Endodermal cell (in vitro differentiated cells): ENCODE results near the gene DHX29. TPM values are rescaled to one million over a fixed set of nuclear protein-coding genes. Genes with fewer than 3 reads are reported as not detected.

ENCODE experiments used
- DNase-seq: peaks from one replicate; pipeline ENCODE4 v3.0.0-alpha.2; 2017
- H3K27ac ChIP-seq: 2 replicates; pipeline ENCODE4 v1.5.1; 2013; ENCODE audit warnings: mild to moderate bottlenecking, low read depth, low read length, moderate library complexity
- H3K27me3 ChIP-seq: 2 replicates; pipeline ENCODE4 v1.6.1; 2013; ENCODE audit warnings: mild to moderate bottlenecking, low read length, moderate library complexity; ENCODE audit not compliant: insufficient read depth, control insufficient read depth, poor library complexity, severe bottlenecking
- H3K36me3 ChIP-seq: 2 replicates; pipeline ENCODE4 v1.7.0; 2013; ENCODE audit warnings: mild to moderate bottlenecking, low read length, moderate library complexity; ENCODE audit not compliant: control insufficient read depth, insufficient read depth
- H3K4me1 ChIP-seq: one replicate; pipeline ENCODE4 v1.7.0; 2013; ENCODE audit warnings: low read length; ENCODE audit not compliant: control insufficient read depth, insufficient read depth
- H3K4me3 ChIP-seq: 2 replicates; pipeline ENCODE4 v1.5.1; 2013; ENCODE audit warnings: mild to moderate bottlenecking, low read length, moderate library complexity
- H3K9ac ChIP-seq: 2 replicates; pipeline ENCODE4 v1.6.1; 2013; ENCODE audit warnings: mild to moderate bottlenecking, low read length, moderate library complexity; ENCODE audit not compliant: poor library complexity, severe bottlenecking; ENCODE audit errors: extremely low read depth
- H3K9me3 ChIP-seq: 2 replicates; pipeline ENCODE4 v1.6.1; 2013; ENCODE audit warnings: mild to moderate bottlenecking, low read length, moderate library complexity; ENCODE audit not compliant: control insufficient read depth
- H3K27ac Mint-ChIP-seq: 2 replicates; pipeline ENCODE4 v1.8.0; 2020; ENCODE audit warnings: mixed read lengths
- H3K27me3 Mint-ChIP-seq: 2 replicates; pipeline ENCODE4 v1.8.0; 2021; ENCODE audit warnings: mild to moderate bottlenecking, mixed read lengths; ENCODE audit not compliant: insufficient read depth
- H3K36me3 Mint-ChIP-seq: 2 replicates; pipeline ENCODE4 v1.8.0; 2020; ENCODE audit warnings: low read depth, mixed read lengths
- H3K4me1 Mint-ChIP-seq: 2 replicates; pipeline ENCODE4 v1.8.0; 2020; ENCODE audit warnings: mixed read lengths
- H3K4me3 Mint-ChIP-seq: 2 replicates; pipeline ENCODE4 v1.8.0; 2020; ENCODE audit warnings: mild to moderate bottlenecking, moderate library complexity, mixed read lengths
- H3K9me3 Mint-ChIP-seq: 2 replicates; pipeline ENCODE4 v1.8.0; 2020; ENCODE audit warnings: mild to moderate bottlenecking, mixed read lengths
- WGBS, 2 experiments: methylation state at CpG; one replicate each; pipeline versions ENCODE4 v1.1.5 to v1.1.7; 2013; ENCODE audit warnings: missing lambda C conversion rate in 2 of 2, mixed read lengths in 1 of 2; ENCODE audit not compliant: insufficient coverage in 1 of 2, insufficient read length in 1 of 2; 5-methylcytosine and 5-hydroxymethylcytosine counted together
- total RNA-seq, 2 donors: library from RNA; stranded (reverse); fragmentation: NEBNext Ultra II Directional in 1 of 2; extraction: Animal tissue kit (Norgen Biotek cat#: 25700) in 1 of 2; gene quantifications; 2 replicates in 1 of 2; 3 replicates in 1 of 2; pipeline ENCODE4 v1.2.1, GENCODE V29; 2021
- TF ChIP-seq, protein P1 (sequence below): fragments of 200-600 bp; sonication (generic); conservative IDR thresholded peaks from 2 replicates; pipeline ENCODE4 v1.5.0; 2021; ENCODE audit warnings: antibody characterized with exemption, mild to moderate bottlenecking

Gene DHX29
- total RNA-seq, 2 donors from 2014 or later: 27.9 to 29.0 TPM

DNA sequence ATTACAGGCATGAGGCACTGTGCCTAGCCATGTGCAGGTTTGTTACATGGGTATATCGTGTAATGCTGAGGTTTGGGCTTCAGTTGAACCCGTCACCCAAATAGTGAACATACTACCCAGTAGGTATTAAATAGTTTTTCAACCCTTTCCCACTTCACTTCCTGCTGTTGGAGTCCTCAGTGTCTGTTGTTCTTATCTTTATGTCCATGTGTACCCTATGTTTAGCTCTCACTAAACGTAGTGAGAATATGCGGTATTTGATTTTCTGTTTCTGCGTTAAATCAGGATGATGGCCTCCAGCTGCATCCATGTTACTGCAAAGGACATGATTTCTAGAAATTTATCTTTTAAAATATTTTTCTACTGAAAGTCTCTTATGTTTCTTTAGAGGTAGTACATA, 18.1 kb upstream of the DHX29 start:
- WGBS, 2 experiments: 93 to 94% methylated on average over 3 to 5 of the region's 5 CpGs
- H3K9me3 ChIP-seq: no peaks in the 10 kb centered on the region

DNA sequence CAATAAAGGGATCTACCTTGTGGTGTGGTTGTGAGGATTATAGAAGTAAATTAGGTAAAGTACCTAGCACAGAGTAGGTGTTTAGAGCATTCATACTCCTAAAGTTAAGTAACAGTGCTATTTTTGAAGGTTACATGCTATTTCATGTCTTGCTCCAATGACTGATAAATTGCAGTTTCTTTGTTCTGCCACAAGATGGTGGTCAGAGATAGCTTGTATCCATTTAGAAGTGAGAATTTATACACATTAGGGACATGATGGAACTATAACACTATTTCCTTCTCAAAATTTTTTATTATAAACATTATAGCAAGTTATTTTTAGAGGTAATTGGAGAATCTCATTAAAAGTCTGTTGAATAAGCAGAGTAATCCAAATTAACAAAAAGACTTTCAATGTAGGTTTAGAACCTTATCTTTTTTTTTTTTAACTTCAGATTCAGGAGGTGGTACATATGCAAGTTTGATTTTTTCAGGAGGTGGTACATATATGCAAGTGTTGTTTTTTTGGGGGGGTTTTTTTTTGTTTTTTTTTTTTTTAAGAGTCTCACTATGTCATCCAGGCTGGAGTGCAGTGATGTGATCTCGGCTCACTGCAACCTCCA, 17.4 kb upstream of the DHX29 start:
- no peak overlapping the region for H3K4me3 ChIP-seq
- no peak overlapping the region for H3K9ac ChIP-seq
- no peaks in the 10 kb centered on the region for H3K4me1 ChIP-seq
- Mint-ChIP-seq H3K27me3 (no peaks in the 10 kb centered on the region), H3K9me3 (no peaks in the 10 kb centered on the region), H3K36me3 (peaks cover 44% of the 10 kb centered on the region), H3K4me3 (no peak overlapping the region), H3K4me1 (no peaks in the 10 kb centered on the region), H3K27ac (no peak overlapping the region)
- no peaks in the 10 kb centered on the region for H3K9me3 ChIP-seq
- 90% methylated on average over 1 of the region's 1 CpG; no CpG with 5 or more reads in 1 of the 2 experiments for WGBS, 2 experiments
- H3K27ac ChIP-seq: no peak overlapping the region
- TF ChIP-seq, protein P1, sequence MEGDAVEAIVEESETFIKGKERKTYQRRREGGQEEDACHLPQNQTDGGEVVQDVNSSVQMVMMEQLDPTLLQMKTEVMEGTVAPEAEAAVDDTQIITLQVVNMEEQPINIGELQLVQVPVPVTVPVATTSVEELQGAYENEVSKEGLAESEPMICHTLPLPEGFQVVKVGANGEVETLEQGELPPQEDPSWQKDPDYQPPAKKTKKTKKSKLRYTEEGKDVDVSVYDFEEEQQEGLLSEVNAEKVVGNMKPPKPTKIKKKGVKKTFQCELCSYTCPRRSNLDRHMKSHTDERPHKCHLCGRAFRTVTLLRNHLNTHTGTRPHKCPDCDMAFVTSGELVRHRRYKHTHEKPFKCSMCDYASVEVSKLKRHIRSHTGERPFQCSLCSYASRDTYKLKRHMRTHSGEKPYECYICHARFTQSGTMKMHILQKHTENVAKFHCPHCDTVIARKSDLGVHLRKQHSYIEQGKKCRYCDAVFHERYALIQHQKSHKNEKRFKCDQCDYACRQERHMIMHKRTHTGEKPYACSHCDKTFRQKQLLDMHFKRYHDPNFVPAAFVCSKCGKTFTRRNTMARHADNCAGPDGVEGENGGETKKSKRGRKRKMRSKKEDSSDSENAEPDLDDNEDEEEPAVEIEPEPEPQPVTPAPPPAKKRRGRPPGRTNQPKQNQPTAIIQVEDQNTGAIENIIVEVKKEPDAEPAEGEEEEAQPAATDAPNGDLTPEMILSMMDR: peak; percentile 74
- peaks cover 57% of the 10 kb centered on the region for H3K36me3 ChIP-seq
- DNase-seq: no peak
- H3K27me3 ChIP-seq: no peaks in the 10 kb centered on the region

More for the DNA sequence above, 18.1 kb upstream of the DHX29 start:
- Histone ChIP-seq H3K4me3 (no peak overlapping the region), H3K4me1 (no peaks in the 10 kb centered on the region), H3K36me3 (peaks cover 62% of the 10 kb centered on the region), H3K27ac (no peak overlapping the region), H3K9ac (no peak overlapping the region), H3K27me3 (no peaks in the 10 kb centered on the region)
- Mint-ChIP-seq H3K9me3 (no peaks in the 10 kb centered on the region), H3K4me3 (no peak overlapping the region), H3K27me3 (no peaks in the 10 kb centered on the region), H3K27ac (no peak overlapping the region), H3K4me1 (no peaks in the 10 kb centered on the region), H3K36me3 (peaks cover 49% of the 10 kb centered on the region)
- TF ChIP-seq, protein P1: no peak
- DNase-seq: no peak

GRCh38 chr5:55324006-55324405, 16.5 kb upstream of the DHX29 start:
- peaks cover 40% of the 10 kb centered on the region for H3K36me3 Mint-ChIP-seq
- Histone ChIP-seq H3K27me3 (no peaks in the 10 kb centered on the region), H3K9me3 (no peaks in the 10 kb centered on the region), H3K36me3 (peaks cover 48% of the 10 kb centered on the region), H3K27ac (no peak overlapping the region), H3K9ac (no peak overlapping the region), H3K4me1 (no peaks in the 10 kb centered on the region), H3K4me3 (no peak overlapping the region)
- no peaks in the 10 kb centered on the region for H3K27me3 Mint-ChIP-seq
- no peak for DNase-seq
- no peak overlapping the region for H3K27ac Mint-ChIP-seq
- no peaks in the 10 kb centered on the region for H3K4me1 Mint-ChIP-seq
- H3K4me3 Mint-ChIP-seq: no peak overlapping the region
- TF ChIP-seq, protein P1: no peak
- H3K9me3 Mint-ChIP-seq: no peaks in the 10 kb centered on the region
